Measurements from ENCODE around the gene GSPT1. TPM values are rescaled to one million over a fixed set of nuclear protein-coding genes. Genes with fewer than 3 reads are reported as not detected.
A peak's percentile ranks its signal among the peaks of the same experiment; 100 is the strongest.
"Not testable (repeated sequence)": the region's sequence is repeated elsewhere in the genome, so short reads cannot be mapped to it uniquely, and the experiment has no call there.

Gene GSPT1
- polyA plus RNA-seq: 10 to 100 TPM; 28.7 to 65.8 (median 38.6) TPM

DNA sequence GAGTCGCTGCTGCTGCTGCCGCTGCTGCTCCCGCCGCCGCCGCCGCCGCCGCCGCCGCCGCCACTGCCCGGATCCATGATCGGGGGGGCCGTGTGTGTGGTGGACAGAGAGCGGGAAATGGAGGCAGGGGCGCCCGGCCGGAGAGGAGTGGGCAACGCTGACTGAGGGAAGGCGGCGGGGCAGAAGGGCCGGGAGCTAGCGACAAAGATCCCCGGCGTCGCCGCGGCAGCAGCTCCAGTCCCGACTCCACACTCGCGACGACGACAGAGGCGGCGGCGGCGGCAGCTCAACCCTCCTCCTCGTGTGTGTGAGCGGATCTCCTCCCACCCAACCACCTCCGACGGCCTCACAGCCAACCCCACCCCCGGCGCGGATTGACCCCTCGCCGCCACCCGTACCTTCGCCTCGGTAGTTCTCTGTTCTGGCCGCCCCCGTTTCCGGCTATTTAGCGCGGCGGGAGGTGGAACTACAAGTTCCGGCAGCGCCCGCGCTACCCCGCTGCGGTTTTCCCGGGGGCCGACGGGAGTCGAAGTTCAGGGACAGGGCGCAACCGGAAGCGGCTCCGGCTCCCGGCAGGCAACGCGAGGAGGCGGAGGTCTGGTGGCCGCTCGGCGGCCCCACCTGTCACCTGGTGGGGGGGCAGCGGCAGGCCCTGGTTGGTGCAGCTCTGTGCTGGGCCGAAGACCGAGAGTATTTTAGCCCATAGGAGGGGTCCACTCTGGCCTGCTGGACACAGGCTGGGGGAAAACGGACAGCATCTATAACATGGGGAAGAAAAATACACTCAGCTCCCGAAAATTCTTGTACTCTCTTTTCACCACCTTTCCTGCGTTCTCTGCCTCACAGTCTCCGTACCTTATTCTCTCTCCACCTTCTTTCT lies at the start of gene GSPT1:
Gene GSPT1 (minus strand): TSS at position 313 of the 880 bp plus-strand sequence. CDS start 236 bp downstream, at position 77.
- H3K27ac ChIP-seq (ENCODE audit: low read depth, low read length): peak within 1 kb of the TSS; percentile 88
- 1 to 2% (median 2%) methylated on average over 65 to 84 of the region's 84 CpGs for WGBS, 3 donors

DNA sequence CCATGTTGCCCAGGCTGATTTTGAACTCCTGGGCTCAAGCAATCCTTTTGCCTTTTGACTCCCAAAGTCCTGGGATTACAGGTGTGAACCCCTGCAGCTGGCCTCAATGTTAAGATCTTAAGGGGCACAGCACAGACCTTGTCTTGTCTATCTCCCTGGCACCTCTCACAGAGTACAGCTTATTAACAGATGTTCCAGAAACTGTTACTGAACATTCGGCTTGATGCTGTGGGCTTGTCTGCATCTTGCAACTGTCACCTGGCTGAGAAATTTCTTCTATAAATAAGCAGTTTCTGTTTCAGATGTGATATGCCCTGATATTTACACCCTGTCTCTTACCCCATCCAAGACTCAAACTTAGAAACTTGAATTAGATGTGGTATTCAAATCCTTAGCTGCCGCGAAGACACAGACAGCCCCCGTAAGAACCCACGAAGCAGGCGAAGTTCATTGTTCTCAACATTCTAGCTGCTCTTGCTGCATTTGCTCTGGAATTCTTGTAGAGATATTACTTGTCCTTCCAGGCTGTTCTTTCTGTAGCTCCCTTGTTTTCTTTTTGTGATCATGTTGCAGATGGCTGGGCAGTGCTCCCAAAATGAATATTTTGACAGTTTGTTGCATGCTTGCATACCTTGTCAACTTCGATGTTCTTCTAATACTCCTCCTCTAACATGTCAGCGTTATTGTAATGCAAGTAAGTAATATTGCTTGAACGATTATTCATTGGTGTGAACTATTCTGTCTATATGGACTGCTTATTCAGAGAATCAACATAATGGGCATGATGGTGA lies 49.2 kb upstream of the GSPT1 start, which contains the start of gene TNFRSF17:
Gene TNFRSF17 (plus strand): TSS at position 450 of the 791 bp plus-strand sequence. CDS start 115 bp downstream, at position 565.
- H3K27ac ChIP-seq (ENCODE audit: low read depth, low read length): no peak within 1 kb of the TSS
- WGBS, 3 donors: 73 to 78% (median 77%) methylated on average over 9 of the region's 9 CpGs

DNA sequence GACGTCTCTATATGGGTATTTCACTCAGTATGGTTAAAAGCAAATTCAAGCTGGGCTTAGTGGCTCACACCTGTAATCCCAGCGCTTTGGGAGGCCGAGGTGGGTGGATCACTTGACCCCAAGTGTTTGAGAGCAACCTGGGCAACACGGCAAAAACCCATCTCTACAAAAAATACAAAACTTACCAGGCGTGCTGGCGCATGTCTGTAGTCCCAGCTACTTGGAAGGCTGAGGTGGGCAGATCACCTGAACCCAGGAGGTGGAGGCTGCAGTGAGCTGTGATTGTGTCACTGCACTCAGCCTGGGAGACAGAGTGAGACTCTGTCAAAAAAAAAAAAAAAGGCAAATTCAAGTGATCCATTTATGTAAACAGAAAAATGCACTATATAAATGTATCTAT lies 48.0 kb upstream of the GSPT1 start:
- H3K27ac ChIP-seq (ENCODE audit: low read depth, low read length): no peak overlapping the region
- WGBS, 3 donors: 86 to 91% (median 88%) methylated on average over 6 of the region's 6 CpGs

DNA sequence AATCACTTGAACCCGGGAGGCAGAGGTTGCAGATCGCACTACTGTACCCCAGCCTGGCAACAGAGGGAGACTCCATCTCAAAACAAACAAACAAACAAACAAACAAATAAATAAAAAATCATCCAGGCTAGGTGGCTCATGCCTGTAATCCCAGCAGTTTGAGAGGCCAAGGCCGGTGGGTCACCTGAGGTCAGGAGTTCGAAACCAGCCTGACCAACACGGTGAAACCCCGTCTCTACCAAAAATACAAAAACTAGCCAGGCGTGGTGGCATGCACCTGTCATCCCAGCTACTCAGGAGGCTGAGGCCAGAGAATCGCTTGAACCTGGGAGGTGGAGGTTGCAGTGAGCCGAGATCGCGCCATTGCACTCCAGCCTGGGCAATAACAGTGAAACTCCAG lies 47.2 kb upstream of the GSPT1 start:
- H3K27ac ChIP-seq (ENCODE audit: low read depth, low read length): not testable (repeated sequence)
- WGBS, 3 donors: 95 to 96% (median 96%) methylated on average over 11 of the region's 11 CpGs

DNA sequence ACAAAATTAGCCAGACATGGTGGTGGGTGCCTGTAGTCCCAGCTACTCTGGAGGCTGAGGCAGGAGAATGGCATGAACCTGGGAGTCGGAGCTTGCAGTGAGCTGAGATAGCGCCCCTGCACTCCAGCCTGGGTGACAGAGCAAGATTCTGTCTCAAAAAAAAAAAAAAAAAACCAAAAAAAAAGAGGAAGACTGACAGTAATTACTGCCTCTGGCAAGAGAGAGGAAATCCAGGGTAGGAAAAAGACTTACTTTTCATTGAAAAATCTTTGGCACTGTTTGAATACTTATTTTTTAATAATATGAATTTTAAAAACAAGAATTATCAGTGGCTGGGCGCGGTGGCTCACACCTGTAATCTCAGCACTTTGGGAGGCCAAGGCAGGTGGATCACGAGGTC lies 46.7 kb upstream of the GSPT1 start:
- H3K27ac ChIP-seq (ENCODE audit: low read depth, low read length): not testable (repeated sequence)
- WGBS, 3 donors: 73 to 96% (median 79%) methylated on average over 5 of the region's 5 CpGs

DNA sequence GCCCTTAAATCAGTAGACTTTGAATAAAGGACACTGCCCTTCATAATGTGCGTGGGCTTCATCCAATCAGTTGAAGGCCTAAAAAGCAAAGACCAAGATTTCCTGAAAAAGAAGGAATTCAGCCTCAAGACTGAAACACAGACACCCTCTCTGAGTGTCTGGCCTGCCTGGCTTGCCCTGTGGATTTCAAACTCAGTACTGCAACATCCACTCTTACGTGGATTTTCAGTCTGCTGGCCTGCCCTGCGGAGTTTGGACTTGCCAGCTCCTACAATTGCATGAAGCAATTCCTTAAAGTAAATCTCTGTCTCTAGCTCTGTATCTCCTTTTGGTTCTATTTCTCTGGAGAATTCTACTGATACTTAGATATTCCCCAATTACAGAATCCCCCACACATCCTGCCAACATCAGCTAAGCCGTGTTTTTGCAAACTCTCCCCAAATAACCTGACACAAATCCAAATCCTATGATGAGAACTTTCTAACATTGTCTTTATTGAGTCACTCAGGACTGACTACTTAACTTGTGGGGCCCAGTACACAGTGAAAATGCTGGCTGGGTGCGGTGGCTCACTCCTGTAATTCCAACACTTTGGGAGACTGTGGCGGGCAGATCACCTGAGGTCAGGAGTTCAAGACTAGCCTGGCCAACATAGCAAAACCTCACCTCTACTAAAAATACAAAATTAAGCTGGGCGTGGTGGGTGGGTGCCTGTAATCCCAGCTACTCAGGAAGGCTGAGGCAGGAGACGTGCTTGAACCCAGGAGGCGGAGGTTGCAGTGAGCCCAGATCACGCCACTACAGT lies 42.0 kb upstream of the GSPT1 start:
- WGBS, 3 donors: 78 to 91% (median 87%) methylated on average over 10 of the region's 10 CpGs

DNA sequence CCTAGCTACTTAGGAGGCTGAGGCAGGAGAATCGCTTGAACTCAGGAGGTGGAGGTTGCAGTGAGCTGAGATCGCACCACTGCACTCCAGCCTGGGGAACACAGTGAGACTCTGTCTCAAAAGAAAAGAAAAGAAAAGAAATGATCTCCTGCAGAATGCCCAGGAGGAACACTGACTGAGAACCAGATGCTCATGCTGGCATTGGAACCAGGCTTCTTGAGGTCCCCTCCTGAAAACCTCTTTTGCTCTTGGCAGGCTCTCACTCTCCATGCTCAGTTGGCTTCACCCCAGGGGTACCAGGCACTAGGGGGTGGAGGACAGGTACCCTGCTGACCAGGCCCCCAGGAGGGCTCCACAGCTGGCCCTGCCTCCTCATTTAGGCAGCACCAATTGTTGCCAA lies 40.8 kb upstream of the GSPT1 start:
- 84 to 91% (median 90%) methylated on average over 2 of the region's 2 CpGs for whole genome bisulfite sequencing, 3 donors

More for the DNA sequence above, 42.0 kb upstream of the GSPT1 start:
- H3K27ac ChIP-seq (ENCODE audit: low read depth, low read length): no peak overlapping the region

DNA sequence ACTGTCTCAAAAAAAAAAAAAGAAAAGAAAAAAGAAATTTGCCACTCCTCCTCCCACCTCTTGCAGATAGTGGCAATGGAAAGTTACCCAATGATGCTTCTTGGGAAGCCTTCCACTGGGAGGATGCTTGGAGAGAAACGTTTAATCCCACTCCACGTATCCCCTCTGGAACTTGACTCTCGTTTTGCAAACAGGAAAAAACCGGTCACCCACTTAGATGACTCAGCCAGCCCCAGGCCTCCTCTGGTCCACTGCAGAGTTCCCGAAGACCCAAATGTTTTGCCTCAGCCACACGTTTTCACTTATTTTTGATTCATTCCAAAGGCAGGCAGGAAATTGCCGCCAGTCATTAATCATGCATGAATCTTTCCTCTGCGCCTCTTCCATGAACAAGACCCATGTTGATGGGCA lies 40.0 kb upstream of the GSPT1 start:
- H3K27ac ChIP-seq (ENCODE audit: low read depth, low read length): no peak overlapping the region
- 44 to 75% (median 59%) methylated on average over 8 of the region's 8 CpGs for WGBS, 3 donors

More for the DNA sequence above, 40.8 kb upstream of the GSPT1 start:
- no peak overlapping the region for H3K27ac ChIP-seq (ENCODE audit: low read depth, low read length)

DNA sequence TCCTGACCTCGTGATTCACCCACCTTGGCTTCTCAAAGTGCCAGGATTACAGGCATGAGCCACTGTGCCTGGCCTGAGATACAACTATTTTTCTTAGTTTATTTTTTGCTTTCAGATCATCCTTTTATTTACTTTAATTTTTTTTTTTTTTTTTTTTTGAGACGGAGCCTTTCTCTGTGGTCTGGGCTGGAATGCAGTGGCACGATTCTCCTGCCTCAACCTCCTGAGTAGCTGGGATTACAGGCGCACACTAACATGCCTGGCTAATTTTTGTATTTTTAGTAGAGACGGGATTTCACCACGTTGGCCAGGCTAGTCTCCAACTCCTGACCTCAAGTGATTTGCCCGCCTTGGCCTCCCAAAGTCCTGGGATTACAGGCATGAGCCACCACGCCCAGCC lies 37.8 kb upstream of the GSPT1 start:
- 84 to 88% (median 86%) methylated on average over 8 of the region's 8 CpGs for WGBS, 3 donors

DNA sequence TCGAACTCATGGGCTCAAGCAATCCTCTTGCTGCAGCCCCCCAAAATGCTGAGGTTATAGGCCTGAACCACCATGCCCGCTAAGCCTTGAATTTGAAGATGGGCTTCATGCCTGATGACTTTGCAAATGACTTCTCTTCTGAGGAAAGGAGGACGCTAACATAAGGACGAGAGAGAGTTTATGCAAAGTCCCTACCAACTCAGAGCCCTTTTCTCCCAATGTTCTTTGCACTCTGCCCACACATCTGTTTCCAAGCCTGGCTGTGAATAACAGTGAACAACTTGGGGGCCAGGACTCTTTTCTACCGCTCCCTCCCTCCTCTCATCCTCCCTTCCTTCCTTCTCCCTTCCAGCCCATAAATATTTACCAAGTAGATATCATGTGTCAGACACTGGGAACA lies 34.6 kb upstream of the GSPT1 start:
- 81 to 89% (median 83%) methylated on average over 5 of the region's 5 CpGs for WGBS, 3 donors
- H3K27ac ChIP-seq (ENCODE audit: low read depth, low read length): no peak overlapping the region

More for the DNA sequence above, 37.8 kb upstream of the GSPT1 start:
- not testable (repeated sequence) for H3K27ac ChIP-seq (ENCODE audit: low read depth, low read length)

DNA sequence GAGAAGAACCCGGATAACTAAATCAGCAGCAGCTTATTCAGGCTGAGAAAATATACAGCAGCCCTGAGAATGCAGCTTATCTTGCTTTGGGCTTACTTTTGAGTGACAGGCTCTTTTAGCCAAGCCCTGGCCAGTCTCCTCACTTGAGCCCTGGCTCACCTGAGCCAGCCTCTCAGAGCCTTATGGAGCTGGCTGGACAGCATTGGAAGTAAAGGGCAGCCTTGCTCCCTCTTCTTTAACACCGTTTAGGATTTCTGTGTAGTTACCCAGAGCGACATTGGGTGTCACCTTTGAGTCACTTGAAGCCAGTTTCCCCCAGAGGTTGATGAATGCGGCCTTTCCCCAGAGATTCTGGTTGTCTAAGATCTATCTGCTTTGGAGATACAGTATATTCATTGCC lies 33.8 kb upstream of the GSPT1 start:
- H3K27ac ChIP-seq (ENCODE audit: low read depth, low read length): no peak overlapping the region
- 11 to 21% (median 13%) methylated on average over 4 of the region's 4 CpGs for WGBS, 3 donors

DNA sequence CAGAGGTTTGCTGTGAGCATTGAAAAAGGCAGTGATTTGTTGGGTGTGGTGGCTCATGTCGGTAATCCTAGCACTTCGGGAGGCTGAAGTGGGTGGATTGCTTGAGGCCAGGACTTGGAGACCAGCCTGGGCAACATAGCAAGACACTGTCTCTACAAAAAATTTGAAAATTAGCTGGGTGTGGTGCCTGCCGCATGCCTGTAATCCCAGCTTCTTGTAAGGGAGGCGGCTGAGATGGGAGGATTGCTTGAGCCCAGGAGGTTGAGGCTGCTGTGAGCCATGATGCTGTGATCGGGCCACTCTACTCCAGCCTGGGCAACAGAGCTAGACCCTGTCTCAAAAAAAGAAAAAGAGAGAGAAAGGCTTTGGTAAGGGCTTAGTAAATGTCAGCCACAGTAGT lies 33.1 kb upstream of the GSPT1 start:
- 85 to 97% (median 90%) methylated on average over 5 of the region's 5 CpGs for WGBS, 3 donors
- no peak overlapping the region for H3K27ac ChIP-seq (ENCODE audit: low read depth, low read length)

DNA sequence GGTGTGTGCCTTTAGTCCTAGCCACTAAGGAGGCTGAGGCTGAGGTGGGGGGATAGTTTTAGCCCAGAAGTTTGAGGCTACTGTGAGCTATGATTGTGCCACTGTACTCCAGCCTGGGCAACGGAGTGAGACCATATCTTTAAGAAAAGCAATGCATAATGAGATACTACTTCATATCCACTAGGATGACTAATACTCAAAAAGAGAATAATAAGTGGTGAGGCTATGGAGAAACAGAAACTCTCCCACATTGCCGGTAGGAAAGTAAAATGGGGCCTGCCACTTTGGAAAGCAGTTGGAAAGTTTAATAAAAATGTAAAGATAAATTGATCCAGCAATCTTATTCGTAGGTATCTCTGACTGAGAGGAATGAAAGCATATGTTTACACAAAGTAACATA lies 30.7 kb upstream of the GSPT1 start:
- H3K27ac ChIP-seq (ENCODE audit: low read depth, low read length): no peak overlapping the region
- 81 to 89% (median 82%) methylated on average over 3 of the region's 3 CpGs for WGBS, 3 donors

DNA sequence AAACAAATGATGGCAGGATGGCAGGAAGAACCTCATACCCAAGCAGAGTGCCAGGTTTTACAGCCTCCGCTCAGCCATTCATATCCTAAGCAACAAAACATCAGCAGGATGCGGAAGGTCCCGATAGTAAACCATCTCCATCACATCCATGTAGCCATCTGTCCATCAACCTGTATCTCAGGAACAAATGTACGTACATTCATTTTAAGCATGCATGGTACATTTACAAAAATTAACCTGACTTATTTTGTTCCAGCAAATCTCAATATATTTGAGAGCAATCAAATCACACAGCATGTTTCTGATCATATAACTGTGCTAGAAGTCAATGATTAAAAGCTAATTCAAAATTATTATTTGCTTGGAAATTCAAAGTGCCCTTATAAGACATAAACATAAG lies 26.2 kb upstream of the GSPT1 start, which contains the start of gene NPIPB2:
Gene NPIPB2 (minus strand): TSS at position 101 of the 400 bp plus-strand sequence. CDS start 0 bp downstream, at position 101.
- H3K27ac ChIP-seq (ENCODE audit: low read depth, low read length): not testable (repeated sequence)
- 79 to 97% (median 95%) methylated on average over 3 of the region's 4 CpGs for WGBS, 3 donors

DNA sequence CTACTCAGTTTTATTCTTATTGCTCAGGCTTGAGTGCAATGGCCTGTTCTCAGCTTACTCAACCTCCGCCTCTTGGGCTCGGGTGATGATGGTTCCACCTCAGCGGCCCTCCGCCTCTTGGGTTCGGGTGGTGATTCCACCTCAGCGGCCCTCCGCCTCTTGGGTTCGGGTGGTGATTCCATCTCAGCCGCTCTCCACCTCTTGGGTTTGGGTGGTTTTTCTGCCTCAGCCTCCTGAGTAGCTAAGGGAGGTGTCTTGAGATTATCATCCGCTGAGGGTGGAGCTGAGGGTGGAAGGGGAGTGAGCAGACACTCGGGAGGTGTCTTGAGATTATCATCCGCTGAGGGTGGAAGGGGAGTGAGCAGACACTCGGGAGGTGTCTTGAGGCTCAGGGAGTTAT lies 11.6 kb upstream of the GSPT1 start:
- 80 to 85% (median 84%) methylated on average over 12 to 13 of the region's 13 CpGs for WGBS, 3 donors
- not testable (repeated sequence) for H3K27ac ChIP-seq (ENCODE audit: low read depth, low read length)

DNA sequence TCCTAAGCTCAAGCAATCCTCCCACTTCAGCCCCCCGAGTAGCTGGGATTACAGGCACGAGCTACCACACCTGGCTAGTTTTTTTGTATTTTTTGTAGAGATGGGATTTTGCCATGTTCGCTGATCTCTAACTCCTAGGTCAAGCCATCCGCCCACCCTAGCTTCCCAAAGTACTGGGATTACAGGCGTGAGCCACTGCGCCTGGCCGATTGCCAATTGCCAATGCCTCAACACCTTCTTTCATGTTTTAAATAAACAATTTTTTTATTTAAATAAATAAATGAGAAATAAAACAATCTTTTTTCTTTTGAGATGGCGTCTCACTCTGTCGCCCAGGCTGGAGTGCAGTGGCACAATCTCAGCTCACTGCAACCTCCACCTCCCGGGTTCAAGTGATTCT lies 8.3 kb upstream of the GSPT1 start:
- H3K27ac ChIP-seq (ENCODE audit: low read depth, low read length): not testable (repeated sequence)
- 79 to 89% (median 80%) methylated on average over 10 of the region's 10 CpGs for WGBS, 3 donors

DNA sequence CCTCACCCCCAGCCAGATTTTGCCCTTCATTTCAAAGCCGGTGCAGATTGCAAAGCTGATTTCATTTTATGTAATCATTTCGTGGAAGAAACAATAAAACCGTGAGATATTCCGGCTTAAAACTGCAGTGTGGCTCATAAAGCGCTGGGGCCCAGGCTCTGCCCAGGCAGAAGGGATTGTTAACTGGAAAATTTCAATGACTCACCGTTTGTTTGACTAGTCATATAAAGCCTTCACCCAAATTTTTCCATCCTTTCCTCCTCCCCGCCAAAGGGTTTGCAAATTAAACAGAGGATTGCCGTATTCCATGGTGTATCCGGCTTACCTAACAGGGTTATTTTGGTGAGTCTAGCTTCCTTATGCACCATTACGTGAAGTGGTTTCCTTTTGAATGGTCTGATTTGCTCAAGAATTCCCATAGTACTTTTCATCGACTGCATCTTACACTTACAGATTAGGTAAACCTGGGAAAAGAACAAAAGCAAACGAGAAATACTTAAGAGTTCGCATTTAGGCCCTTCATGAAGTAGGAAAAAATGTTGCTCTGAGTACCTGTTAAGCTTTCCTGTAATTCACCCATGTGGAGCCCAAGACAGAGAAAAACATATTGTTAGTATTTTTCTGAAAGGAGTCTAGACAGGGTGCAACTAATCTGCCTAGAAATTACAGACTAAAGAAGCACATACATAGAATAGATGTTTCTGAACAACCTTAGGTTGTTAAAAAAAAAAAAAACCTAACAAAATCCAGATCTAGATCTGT lies 949 bp upstream of the GSPT1 start:
- 61 to 72% (median 63%) methylated on average over 13 of the region's 13 CpGs for WGBS, 3 donors
- no peak overlapping the region for H3K27ac ChIP-seq (ENCODE audit: low read depth, low read length)

Data from adipose tissue (tissue), 3 donors.